Liver (tissue), 9 donors: ENCODE measurements around the gene PIH1D2. TPM values are rescaled to one million over a fixed set of nuclear protein-coding genes. Genes with fewer than 3 reads are reported as not detected.

Experiments used
- DNase-seq: peaks from one replicate; pipeline ENCODE4 v3.0.0-alpha.2; 2017; ENCODE audit warnings: low spot score
- H3K27ac ChIP-seq, 2 donors: one replicate each; pipeline ENCODE4 v1.7.0; 2013; ENCODE audit warnings: inconsistent platforms in 2 of 2, low read length in 2 of 2, control low read depth in 1 of 2, low read depth in 1 of 2, mild to moderate bottlenecking in 1 of 2
- H3K27me3 ChIP-seq, 4 donors: one replicate each; pipeline versions ENCODE4 v1.6.1 to v1.7.0; 2013; ENCODE audit warnings: low read length in 3 of 4, inconsistent platforms in 1 of 4, mild to moderate bottlenecking in 1 of 4, moderate library complexity in 1 of 4; ENCODE audit not compliant: control insufficient read depth in 4 of 4, insufficient read depth in 4 of 4
- H3K36me3 ChIP-seq, 4 donors: one replicate each; pipeline versions ENCODE4 v1.6.1 to v1.7.0; 2013; ENCODE audit warnings: low read length in 3 of 4, mild to moderate bottlenecking in 3 of 4, low read depth in 1 of 4, moderate library complexity in 1 of 4; ENCODE audit not compliant: control insufficient read depth in 4 of 4, insufficient read depth in 3 of 4
- H3K4me1 ChIP-seq, 4 donors: one replicate each; pipeline versions ENCODE4 v1.6.1 to v1.7.0; 2013; ENCODE audit warnings: low read length in 3 of 4, mild to moderate bottlenecking in 3 of 4, moderate library complexity in 1 of 4; ENCODE audit not compliant: control insufficient read depth in 4 of 4, insufficient read depth in 4 of 4
- H3K4me3 ChIP-seq, 3 donors: one replicate each; pipeline versions ENCODE4 v1.6.1 to v1.7.0; 2013; ENCODE audit warnings: low read length in 3 of 3, control low read depth in 1 of 3, low read depth in 1 of 3, mild to moderate bottlenecking in 1 of 3
- H3K9ac ChIP-seq, 2 donors: one replicate each; pipeline ENCODE4 v1.7.0; 2013; ENCODE audit warnings: low read length in 2 of 2, mild to moderate bottlenecking in 2 of 2, moderate library complexity in 2 of 2, control low read depth in 1 of 2, low read depth in 1 of 2
- H3K9me3 ChIP-seq, 4 donors: one replicate each; pipeline versions ENCODE4 v1.6.1 to v1.7.0; 2013; ENCODE audit warnings: low read length in 3 of 4; ENCODE audit not compliant: control insufficient read depth in 4 of 4
- ATF3 ChIP-seq: IDR thresholded peaks from 2 replicates; pipeline ENCODE4 v1.6.1; 2016; ENCODE audit warnings: antibody characterized with exemption
- CTCF ChIP-seq: fragments of 150-350 bp; IDR thresholded peaks from 2 replicates; pipeline ENCODE4 v1.5.1; 2017; ENCODE audit warnings: improper control_type of control experiment, low read depth, low read length; ENCODE audit not compliant: missing input control
- EGR1 ChIP-seq, 2 donors: IDR thresholded peaks; 2 replicates each; pipeline ENCODE4 v1.6.1; 2016 to 2018; ENCODE audit warnings: antibody characterized with exemption in 2 of 2, low read depth in 2 of 2
- FOXA2 ChIP-seq: IDR thresholded peaks from 2 replicates; pipeline ENCODE4 v1.6.1; 2016; ENCODE audit warnings: antibody characterized with exemption
- GABPA ChIP-seq, 2 donors: IDR thresholded peaks in 1 of 2; conservative IDR thresholded peaks in 1 of 2; 2 replicates each; pipeline ENCODE4 v1.6.1; 2016; ENCODE audit warnings: antibody characterized with exemption in 2 of 2, mild to moderate bottlenecking in 1 of 2, moderate library complexity in 1 of 2
- HNF4A ChIP-seq, 2 donors: conservative IDR thresholded peaks; 2 replicates each; pipeline ENCODE4 v1.6.1; 2016; ENCODE audit warnings: antibody characterized with exemption in 2 of 2, mild to moderate bottlenecking in 2 of 2
- HNF4G ChIP-seq: IDR thresholded peaks from 2 replicates; pipeline ENCODE4 v1.6.1; 2016; ENCODE audit warnings: antibody characterized with exemption
- JUND ChIP-seq, 2 donors: IDR thresholded peaks; 2 replicates each; pipeline ENCODE4 v1.6.1; 2016; ENCODE audit warnings: antibody characterized with exemption in 2 of 2
- MAX ChIP-seq: IDR thresholded peaks from 2 replicates; pipeline ENCODE4 v1.6.1; 2016; ENCODE audit warnings: antibody characterized with exemption
- NR2F2 ChIP-seq: IDR thresholded peaks from 2 replicates; pipeline ENCODE4 v1.6.1; 2016; ENCODE audit warnings: antibody characterized with exemption
- RAD21 ChIP-seq, 2 donors: IDR thresholded peaks; 2 replicates each; pipeline ENCODE4 v1.6.1; 2016; ENCODE audit warnings: antibody characterized with exemption in 2 of 2, mild to moderate bottlenecking in 2 of 2
- REST ChIP-seq: IDR thresholded peaks from 2 replicates; pipeline ENCODE4 v1.6.1; 2016; ENCODE audit warnings: antibody characterized with exemption, mild to moderate bottlenecking
- RXRA ChIP-seq, 2 donors: IDR thresholded peaks; 2 replicates each; pipeline ENCODE4 v1.6.1; 2017 to 2018; ENCODE audit warnings: antibody characterized with exemption in 2 of 2, mild to moderate bottlenecking in 1 of 2
- SP1 ChIP-seq: IDR thresholded peaks from 2 replicates; pipeline ENCODE4 v1.6.1; 2018; ENCODE audit warnings: antibody characterized with exemption, mild to moderate bottlenecking
- TAF1 ChIP-seq: conservative IDR thresholded peaks from 2 replicates; pipeline ENCODE4 v1.6.1; 2016; ENCODE audit warnings: antibody characterized with exemption, mild to moderate bottlenecking
- YY1 ChIP-seq: IDR thresholded peaks from 2 replicates; pipeline ENCODE4 v1.6.1; 2016; ENCODE audit warnings: antibody characterized with exemption, mild to moderate bottlenecking
- WGBS: extraction: QIAGEN DNeasy Blood & Tissue Kit; methylation state at CpG from one replicate; pipeline ENCODE4 v1.1.7; 2013; 5-methylcytosine and 5-hydroxymethylcytosine counted together
- polyA plus RNA-seq, 2 donors: library from polyadenylated mRNA; stranded (reverse) in 1 of 2; unstranded in 1 of 2; fragments of 200-250 nt in 1 of 2; fragments of >200 nt in 1 of 2; fragmentation: Nextera tagmentation in 1 of 2; extraction: Ambion mirVana in 1 of 2; gene quantifications; one replicate each; pipeline versions ENCODE4 v1.2.1 to v1.2.3, GENCODE V29; 2013 to 2015
- total RNA-seq, 2 donors: library from RNA; depleted of rRNA; stranded (reverse); fragments of >200 nt; gene quantifications; one replicate each; pipeline ENCODE4 v1.2.3, GENCODE V29; 2014
- donor health status: healthy.
- donor health status: healthy.
- donor health status: healthy.
- donor health status: healthy.
- donor health status: healthy.

PIH1D2 gene
- total and polyA plus RNA-seq, 4 donors: 0.25 to 0.52 (median 0.43) TPM

GRCh38 chr11:112118176-112118575 lies 44.4 kb upstream of the PIH1D2 start:
- TF ChIP-seq RXRA (IDR thresholded peaks at IDR 0.05): no peak
- no peak for TF ChIP-seq REST
- TF ChIP-seq JUND (IDR thresholded peaks at IDR 0.05): no peak
- no peak for TF ChIP-seq GABPA (IDR thresholded peaks at IDR 0.05 in 1 of 2, conservative IDR thresholded peaks at IDR 0.05 in 1 of 2)
- TF ChIP-seq FOXA2: no peak
- no peak for TF ChIP-seq MAX
- TF ChIP-seq NR2F2: no peak
- TF ChIP-seq EGR1 (IDR thresholded peaks at IDR 0.05; ENCODE audit: low read depth in 2 of 2): no peak
- no peak for TF ChIP-seq RAD21 (IDR thresholded peaks at IDR 0.05)
- TF ChIP-seq HNF4G: no peak
- no peak for TF ChIP-seq YY1
- no peak for TF ChIP-seq HNF4A (conservative IDR thresholded peaks at IDR 0.05)
- no peak for TF ChIP-seq SP1
- TF ChIP-seq TAF1: no peak
- no peak for TF ChIP-seq ATF3
- TF ChIP-seq CTCF: no peak
- Histone ChIP-seq H3K9me3 (no peaks in the 10 kb centered on the region), H3K4me1 (peaks cover 0 to 3% (median 1%) of the 10 kb centered on the region in 4 donors), H3K27ac (no peak overlapping the region), H3K9ac (no peak overlapping the region), H3K4me3 (no peak overlapping the region), H3K27me3 (no peaks in the 10 kb centered on the region), H3K36me3 (no peaks in the 10 kb centered on the region)
- 91% methylated on average over 2 of the region's 2 CpGs for WGBS
- DNase-seq: no peak

GRCh38 chr11:112115386-112115785 lies 41.6 kb upstream of the PIH1D2 start:
- Histone ChIP-seq H3K36me3 (no peaks in the 10 kb centered on the region), H3K4me1 (peaks cover 0 to 3% (median 1%) of the 10 kb centered on the region in 4 donors), H3K27ac (no peak overlapping the region), H3K9ac (no peak overlapping the region), H3K4me3 (no peak overlapping the region), H3K27me3 (no peaks in the 10 kb centered on the region), H3K9me3 (no peaks in the 10 kb centered on the region)
- WGBS: 73% methylated on average over 5 of the region's 5 CpGs
- no peak for DNase-seq
- no peak for TF ChIP-seq RXRA (IDR thresholded peaks at IDR 0.05)
- no peak for TF ChIP-seq SP1
- no peak for TF ChIP-seq RAD21 (IDR thresholded peaks at IDR 0.05)
- no peak for TF ChIP-seq EGR1 (IDR thresholded peaks at IDR 0.05; ENCODE audit: low read depth in 2 of 2)
- no peak for TF ChIP-seq GABPA (IDR thresholded peaks at IDR 0.05 in 1 of 2, conservative IDR thresholded peaks at IDR 0.05 in 1 of 2)
- no peak for TF ChIP-seq TAF1
- no peak for TF ChIP-seq HNF4G
- no peak for TF ChIP-seq CTCF
- no peak for TF ChIP-seq MAX
- no peak for TF ChIP-seq NR2F2
